C4-2B (cell line): ENCODE data around the gene ERC2.
"Not testable (repeated sequence)": the region's sequence is repeated elsewhere in the genome, so short reads cannot be mapped to it uniquely, and the experiment has no call there.

Experiments used
- H3K27ac ChIP-seq: fragments of 450-650 bp; 2 replicates; pipeline ENCODE4 v1.5.1; 2017
- ZFX ChIP-seq: fragments of 450-650 bp; IDR thresholded peaks from 2 replicates; pipeline ENCODE4 v1.6.1; 2017
- TF ChIP-seq, protein P1 (sequence below): fragments of 450-650 bp; conservative IDR thresholded peaks from 2 replicates; pipeline ENCODE4 v1.5.1; 2017; ENCODE audit warnings: mild to moderate bottlenecking

The ERC2 gene

DNA sequence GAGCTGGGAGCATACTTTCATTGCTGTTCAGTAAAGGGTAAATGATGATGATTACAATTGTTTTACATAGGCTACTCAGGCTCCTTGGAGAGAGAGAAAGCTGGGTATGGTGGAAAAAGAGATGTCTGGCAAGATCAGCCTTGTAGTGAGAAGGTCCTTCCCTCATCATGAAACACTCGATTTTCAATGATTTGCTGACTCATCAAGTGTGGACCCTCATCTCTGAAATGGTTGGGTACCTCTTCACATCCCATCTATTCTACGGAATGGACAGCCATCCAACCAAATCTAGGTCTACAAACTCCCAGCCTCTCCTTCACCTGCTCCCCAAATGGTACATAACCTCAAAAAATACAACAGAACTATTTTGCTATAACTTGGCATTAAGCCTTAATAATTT is 610.6 kb downstream of the ERC2 start:
- TF ChIP-seq ZFX, result no peak
- TF ChIP-seq, protein P1, sequence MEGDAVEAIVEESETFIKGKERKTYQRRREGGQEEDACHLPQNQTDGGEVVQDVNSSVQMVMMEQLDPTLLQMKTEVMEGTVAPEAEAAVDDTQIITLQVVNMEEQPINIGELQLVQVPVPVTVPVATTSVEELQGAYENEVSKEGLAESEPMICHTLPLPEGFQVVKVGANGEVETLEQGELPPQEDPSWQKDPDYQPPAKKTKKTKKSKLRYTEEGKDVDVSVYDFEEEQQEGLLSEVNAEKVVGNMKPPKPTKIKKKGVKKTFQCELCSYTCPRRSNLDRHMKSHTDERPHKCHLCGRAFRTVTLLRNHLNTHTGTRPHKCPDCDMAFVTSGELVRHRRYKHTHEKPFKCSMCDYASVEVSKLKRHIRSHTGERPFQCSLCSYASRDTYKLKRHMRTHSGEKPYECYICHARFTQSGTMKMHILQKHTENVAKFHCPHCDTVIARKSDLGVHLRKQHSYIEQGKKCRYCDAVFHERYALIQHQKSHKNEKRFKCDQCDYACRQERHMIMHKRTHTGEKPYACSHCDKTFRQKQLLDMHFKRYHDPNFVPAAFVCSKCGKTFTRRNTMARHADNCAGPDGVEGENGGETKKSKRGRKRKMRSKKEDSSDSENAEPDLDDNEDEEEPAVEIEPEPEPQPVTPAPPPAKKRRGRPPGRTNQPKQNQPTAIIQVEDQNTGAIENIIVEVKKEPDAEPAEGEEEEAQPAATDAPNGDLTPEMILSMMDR, result no peak
- no peak overlapping the region for H3K27ac ChIP-seq

DNA sequence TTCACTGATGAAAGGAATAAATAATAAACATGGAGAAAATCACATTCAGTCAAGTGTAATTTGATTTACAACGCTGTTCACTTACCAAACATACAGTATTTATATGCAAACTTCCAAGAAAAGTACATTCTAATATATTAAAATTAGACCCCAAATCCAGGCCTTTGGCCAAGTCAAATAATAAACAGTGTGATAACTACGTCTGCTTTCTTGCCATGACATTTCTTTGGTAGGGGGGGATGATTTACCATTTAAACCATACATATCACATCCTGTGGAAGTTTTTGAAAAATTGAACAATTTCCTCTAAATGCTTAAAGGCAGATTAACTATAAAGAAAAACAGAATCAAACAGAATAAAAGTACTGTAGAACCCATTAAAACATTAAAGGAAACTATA is 613.0 kb downstream of the ERC2 start:
- TF ChIP-seq, protein P1, result no peak
- no peak for TF ChIP-seq ZFX
- no peak overlapping the region for H3K27ac ChIP-seq

DNA sequence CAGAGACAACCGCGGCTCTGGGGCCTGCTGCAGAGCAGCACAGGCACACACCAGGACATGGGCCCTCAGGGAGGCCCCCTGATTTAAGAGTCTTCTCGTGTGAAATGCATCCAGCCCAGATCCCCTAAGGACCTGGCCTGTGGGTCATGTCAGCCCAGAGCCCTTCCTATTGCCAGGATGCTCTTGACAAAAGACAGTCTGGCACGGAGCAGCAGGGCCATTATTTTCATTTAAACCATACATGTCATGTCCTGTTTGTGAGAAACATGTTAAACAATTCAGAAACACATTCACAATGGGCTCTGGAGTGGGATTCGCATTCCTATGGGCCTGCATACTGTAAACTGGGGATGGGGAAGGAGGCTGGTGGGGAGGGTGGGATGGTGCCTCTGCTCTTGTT is 613.8 kb downstream of the ERC2 start:
- no peak for TF ChIP-seq ZFX
- TF ChIP-seq, protein P1, result no peak
- H3K27ac ChIP-seq, result no peak overlapping the region

DNA sequence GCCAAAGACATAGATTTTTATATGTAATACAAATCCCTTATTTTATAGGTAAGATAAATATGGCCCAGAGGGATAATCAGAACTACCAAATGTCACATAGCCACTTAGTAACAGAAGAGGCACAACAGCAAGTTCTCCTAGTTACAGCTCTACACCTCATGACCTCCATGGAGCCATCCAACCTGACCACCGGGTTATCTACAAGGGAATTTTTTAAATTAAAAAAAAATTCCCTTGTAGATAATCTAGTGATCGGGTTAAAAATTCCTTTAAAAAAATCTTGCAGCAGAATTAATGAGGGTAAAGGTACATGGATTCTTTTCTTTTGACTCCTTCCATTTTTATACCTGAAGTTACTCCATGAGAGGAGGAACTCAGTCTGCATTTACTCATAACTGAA is 615.9 kb downstream of the ERC2 start:
- H3K27ac ChIP-seq, result no peak overlapping the region
- TF ChIP-seq, protein P1, result no peak
- TF ChIP-seq ZFX, result no peak

DNA sequence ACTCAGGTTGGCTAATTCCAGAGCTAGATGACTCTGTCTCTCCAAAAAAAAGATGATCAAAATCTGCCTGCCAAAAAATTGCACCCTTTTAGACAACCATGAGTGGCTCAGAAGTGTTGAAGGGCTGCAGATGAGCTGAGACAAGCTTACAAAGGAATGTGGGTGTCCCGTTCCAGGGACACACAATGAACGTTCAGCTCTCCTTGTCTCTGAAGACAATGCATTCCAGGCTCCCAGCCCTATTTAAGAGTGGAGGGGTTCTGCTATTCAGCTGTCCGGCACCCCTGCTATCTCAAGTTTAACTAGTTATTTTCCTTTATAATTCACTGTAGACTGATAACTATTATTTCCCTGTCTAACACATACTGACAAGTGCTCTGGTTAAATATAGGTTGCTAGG is 626.1 kb downstream of the ERC2 start:
- H3K27ac ChIP-seq, result no peak overlapping the region
- no peak for TF ChIP-seq ZFX
- TF ChIP-seq, protein P1, result no peak

DNA sequence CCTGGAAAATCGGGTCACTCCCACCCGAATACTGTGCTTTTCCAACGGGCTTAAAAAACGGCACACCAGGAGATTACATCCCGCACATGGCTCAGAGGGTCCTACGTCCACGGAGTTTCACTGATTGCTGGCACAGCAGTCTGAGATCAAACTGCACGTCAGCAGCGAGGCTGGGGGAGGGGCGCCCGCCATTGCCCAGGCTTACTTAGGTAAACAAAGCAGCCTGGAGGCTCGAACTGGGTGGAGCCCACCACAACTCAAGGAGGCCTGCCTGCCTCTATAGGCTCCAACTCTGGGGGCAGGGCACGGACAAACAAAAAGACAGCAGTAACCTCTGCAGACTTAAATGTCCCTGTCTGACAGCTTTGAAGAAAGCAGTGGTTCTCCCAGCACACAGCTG is 636.4 kb downstream of the ERC2 start:
- not testable (repeated sequence) for H3K27ac ChIP-seq

DNA sequence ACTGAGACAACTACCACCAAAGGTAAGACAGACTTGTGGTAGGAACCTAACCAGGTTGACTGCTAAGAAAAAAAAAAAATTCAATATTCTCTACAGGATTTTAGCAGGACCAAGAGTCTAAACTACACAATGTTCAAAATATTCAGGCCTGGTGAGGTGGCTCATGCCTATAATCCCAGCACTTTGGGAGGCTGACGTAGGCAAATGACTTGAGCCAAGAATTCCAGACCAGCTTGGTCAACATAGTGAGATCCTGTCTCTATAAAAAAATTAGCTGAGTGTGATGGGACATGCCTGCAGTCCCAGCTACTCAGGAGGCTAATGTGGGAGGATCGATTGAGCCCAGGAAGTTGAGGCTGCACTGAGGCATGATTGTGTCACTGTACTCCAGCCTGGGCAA is 639.6 kb downstream of the ERC2 start:
- no peak for TF ChIP-seq ZFX
- TF ChIP-seq, protein P1, result no peak
- H3K27ac ChIP-seq, result no peak overlapping the region

DNA sequence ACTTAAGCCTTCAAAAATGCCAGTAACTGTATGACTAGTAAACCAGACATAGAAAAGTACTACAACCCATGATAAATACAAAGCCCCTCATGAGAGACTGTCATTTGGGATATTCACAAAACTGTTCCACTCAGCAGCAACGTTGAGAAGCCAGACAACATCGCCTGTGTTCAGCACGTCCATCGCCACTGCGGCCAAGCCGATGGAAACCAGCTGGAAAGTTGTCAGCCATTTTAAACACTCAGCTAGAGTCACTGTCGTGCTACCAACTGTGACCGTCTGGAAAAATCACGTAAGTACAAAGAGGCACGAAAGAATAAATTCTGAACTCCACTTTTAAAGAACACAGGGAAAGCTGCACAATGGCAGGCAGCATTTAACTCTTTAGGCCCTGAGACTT is 640.5 kb downstream of the ERC2 start:
- H3K27ac ChIP-seq, result no peak overlapping the region
- TF ChIP-seq, protein P1, result no peak
- no peak for TF ChIP-seq ZFX
